HCT116 (cell line): ENCODE data around the gene ERCC6. TPM values are rescaled to one million over a fixed set of nuclear protein-coding genes. Genes with fewer than 3 reads are reported as not detected.

ENCODE experiments used
- ATAC-seq: fragments of 200-7000 bp; cut with Tn5 transposase; 2 replicates; pipeline ENCODE4 v1.9.1; 2020; ENCODE audit warnings: mild to moderate bottlenecking, moderate library complexity
- BruUV-seq: library from RNA; stranded (reverse); fragments of 400-500 nt; replicated peaks from 2 replicates; lab custom pipeline; 2021; lab: Mats Ljungman, UMichigan
- CTCF ChIA-PET: fragments of 300-600 bp; sonication (Branson Sonifier 250); formaldehyde crosslinking; loops from one replicate; lab custom pipeline; 2021; ENCODE audit warnings: antibody characterized with exemption; lab: Charles Lee
- POLR2A ChIA-PET: fragments of 300-600, 350-600 bp; sonication (Branson Sonifier 250); formaldehyde crosslinking; loops from one replicate; lab custom pipeline; 2021; ENCODE audit warnings: antibody characterized with exemption; lab: Charles Lee
- RAD21 ChIA-PET, 2 experiments: fragments of 300-600 bp; sonication (Branson Sonifier 250); formaldehyde crosslinking; loops; one replicate each; lab custom pipeline; 2023; ENCODE audit warnings: low total read pairs in 2 of 2; ENCODE audit not compliant: uncharacterized antibody in 2 of 2, unreplicated experiment in 2 of 2, low non-redundant PET in 1 of 2; lab: Charles Lee
- DNase-seq: peaks from one replicate; pipeline ENCODE4 v3.0.0-alpha.2; 2010; ENCODE audit warnings: low read depth, low spot score
- H2AFZ ChIP-seq: fragments of 200-600 bp; shearing (Covaris generic), sonication (generic); 2 replicates; pipeline ENCODE4 v1.6.1; 2017; ENCODE audit warnings: low read depth, mixed run types, mixed read lengths, antibody characterized with exemption, low read length; ENCODE audit not compliant: poor library complexity, severe bottlenecking
- H3K27ac ChIP-seq: 2 replicates; pipeline ENCODE4 v1.5.1; 2012; ENCODE audit warnings: low read depth, low read length
- H3K27me3 ChIP-seq: fragments of 200-600 bp; sonication (generic); 2 replicates; pipeline ENCODE4 v1.6.1; 2016; ENCODE audit warnings: mixed run types, low read length, mixed read lengths; ENCODE audit not compliant: insufficient read depth
- H3K36me3 ChIP-seq, 2 experiments: fragments of 200-500 bp in 1 of 2; fragments of 200-600 bp in 1 of 2; sonication (Bioruptor generic) in 1 of 2; sonication (generic) in 1 of 2; 2 replicates each; pipeline versions ENCODE4 v1.5.1 to v1.6.1; 2014 to 2016; ENCODE audit warnings: low read length in 2 of 2, inconsistent platforms in 1 of 2, mixed read lengths in 1 of 2, mixed run types in 1 of 2; ENCODE audit not compliant: insufficient read depth in 2 of 2, control insufficient read depth in 1 of 2
- H3K4me1 ChIP-seq, 2 experiments: fragments of 200-600 bp in 1 of 2; sonication (generic) in 1 of 2; 2 replicates each; pipeline versions ENCODE4 v1.5.1 to v1.6.1; 2012 to 2017; ENCODE audit warnings: low read length in 2 of 2, inconsistent platforms in 1 of 2, mild to moderate bottlenecking in 1 of 2, mixed read lengths in 1 of 2, mixed run types in 1 of 2, moderate library complexity in 1 of 2; ENCODE audit not compliant: insufficient read depth in 2 of 2, control insufficient read depth in 1 of 2
- H3K4me2 ChIP-seq: fragments of 200-600 bp; sonication (generic); 2 replicates; pipeline ENCODE4 v1.6.1; 2017; ENCODE audit warnings: mixed run types, low read length, mixed read lengths
- H3K4me3 ChIP-seq, 2 experiments: fragments of 200-600 bp in 1 of 2; sonication (generic) in 1 of 2; replicated peaks in 1 of 2; 2 replicates each; pipeline ENCODE4 v1.5.1; 2011 to 2016; ENCODE audit warnings: low read length in 2 of 2, control low read depth in 1 of 2, low read depth in 1 of 2, mild to moderate bottlenecking in 1 of 2, mixed read lengths in 1 of 2, mixed run types in 1 of 2
- H3K79me2 ChIP-seq: fragments of 200-600 bp; sonication (generic); 2 replicates; pipeline ENCODE4 v1.6.1; 2017; ENCODE audit warnings: mild to moderate bottlenecking, mixed run types, low read length, moderate library complexity, mixed read lengths; ENCODE audit not compliant: insufficient read depth
- H3K9ac ChIP-seq: fragments of 200-600 bp; sonication (generic); 2 replicates; pipeline ENCODE4 v1.6.1; 2016; ENCODE audit warnings: low read length, mixed read lengths
- H3K9me2 ChIP-seq: fragments of 200-600 bp; sonication (generic), shearing (Covaris generic); 2 replicates; pipeline ENCODE4 v1.6.1; 2017; ENCODE audit warnings: mixed run types, mild to moderate bottlenecking, moderate library complexity; ENCODE audit not compliant: insufficient read depth
- H3K9me3 ChIP-seq, 2 experiments: fragments of 200-500 bp in 1 of 2; fragments of 200-600 bp in 1 of 2; sonication (Bioruptor generic) in 1 of 2; sonication (generic) in 1 of 2; 2 replicates each; pipeline ENCODE4 v1.6.1; 2014 to 2017; ENCODE audit warnings: low read length in 2 of 2, mixed read lengths in 2 of 2, inconsistent platforms in 1 of 2, low read depth in 1 of 2, mild to moderate bottlenecking in 1 of 2, mixed run types in 1 of 2, moderate library complexity in 1 of 2; ENCODE audit not compliant: control insufficient read depth in 1 of 2, insufficient read depth in 1 of 2
- H4K20me1 ChIP-seq: fragments of 200-600 bp; sonication (generic), shearing (Covaris generic); 2 replicates; pipeline ENCODE4 v1.6.1; 2017; ENCODE audit warnings: mixed run types, mild to moderate bottlenecking, moderate library complexity; ENCODE audit not compliant: insufficient read depth
- CEBPB ChIP-seq: IDR thresholded peaks from 2 replicates; pipeline ENCODE4 v1.6.1; 2012; ENCODE audit warnings: low read depth
- CTCF ChIP-seq, 3 experiments: fragments of 200-600 bp in 1 of 3; sonication (generic) in 1 of 3; IDR thresholded peaks in 2 of 3; conservative IDR thresholded peaks in 1 of 3; 2 replicates each; pipeline ENCODE4 v1.5.1; 2012 to 2017; ENCODE audit warnings: low read depth in 2 of 3, low read length in 2 of 3, antibody characterized with exemption in 1 of 3, borderline replicate concordance in 1 of 3, control low read depth in 1 of 3, mild to moderate bottlenecking in 1 of 3, mixed read lengths in 1 of 3, mixed run types in 1 of 3, moderate library complexity in 1 of 3; ENCODE audit not compliant: insufficient read depth in 1 of 3
- ELF1 ChIP-seq: IDR thresholded peaks from 2 replicates; pipeline ENCODE4 v1.6.1; 2012; ENCODE audit warnings: low read depth, borderline replicate concordance
- FOSL1 ChIP-seq: IDR thresholded peaks from 2 replicates; pipeline ENCODE4 v1.6.1; 2012; ENCODE audit warnings: low read depth
- MAX ChIP-seq: IDR thresholded peaks from 2 replicates; pipeline ENCODE4 v1.6.1; 2012
- RAD21 ChIP-seq: IDR thresholded peaks from 2 replicates; pipeline ENCODE4 v1.6.1; 2012; ENCODE audit warnings: low read depth, mild to moderate bottlenecking
- ZBTB33 ChIP-seq: IDR thresholded peaks from 2 replicates; pipeline ENCODE4 v1.6.1; 2011; ENCODE audit warnings: mild to moderate bottlenecking, low read length, moderate library complexity; ENCODE audit not compliant: insufficient replicate concordance; ENCODE audit errors: extremely low read depth
- ZNF274 ChIP-seq: fragments of 200-500 bp; sonication (Bioruptor generic); IDR thresholded peaks from 2 replicates; pipeline ENCODE4 v1.6.1; 2014; ENCODE audit warnings: mild to moderate bottlenecking, low read depth, low read length, inconsistent platforms
- intact Hi-C: fragments of 100-400 bp; cut with micrococcal nuclease; formaldehyde crosslinking; loops from 2 replicates; pipeline ENCODE4 v1.10.0; 2022
- total RNA-seq: library from RNA; stranded (reverse); gene quantifications from one replicate; pipeline ENCODE4 v1.2.1, GENCODE V29; 2021; ENCODE audit not compliant: unreplicated experiment
- TF ChIP-seq, protein P1 (sequence below): IDR thresholded peaks from 2 replicates; pipeline ENCODE4 v1.6.1; 2012; ENCODE audit warnings: low read depth

Gene ERCC6
- total RNA-seq, 1 experiment from 2014 or later: 16.4 TPM

- Histone ChIP-seq H3K9me3 (no peaks in the 10 kb centered on the region), H3K4me3 (no peak overlapping the region), H3K4me1 (no peaks in the 10 kb centered on the region), H3K27ac (no peak overlapping the region), H2AFZ (no peak overlapping the region), H3K79me2 (0 out of 2 replicates have a peak, but pooled peaks cover 5% of the 10 kb centered on the region), H4K20me1 (no peaks in the 10 kb centered on the region), H3K27me3 (no peaks in the 10 kb centered on the region), H3K36me3 (peaks cover 7% of the 10 kb centered on the region in 2 experiments; a peak in 3 of 4 replicates), H3K4me2 (no peak overlapping the region), H3K9ac (no peak overlapping the region), H3K9me2 (no peaks in the 10 kb centered on the region)
- intact Hi-C loops: loop anchor here (1.0 to 10.0 kb wide), 2 partner anchors 112 to 964 kb away; no protein-coding TSS in a partner anchor
- peak; percentile 87 for ATAC-seq
- ChIA-PET POLR2A (no interaction called here), CTCF (interaction anchor here (0.6 to 3.1 kb wide), 11 partner anchors 8 to 863 kb away, joined by 3 to 46 read pairs (median 4); partner anchors contain the start of gene ERCC6), RAD21 (interaction anchor here (1.1 kb wide), 2 partner anchors 111 kb away, joined by 6 to 9 read pairs; no protein-coding TSS in a partner anchor)
- no TSS peak for BruUV-seq
- peak; percentile 32 for DNase-seq
- TF ChIP-seq RAD21 (peak; percentile 72), CTCF (IDR thresholded peaks at IDR 0.05 in 2 of 3, conservative IDR thresholded peaks at IDR 0.05 in 1 of 3; ENCODE audit: borderline replicate concordance in 1 of 3, insufficient read depth in 1 of 3, low read depth in 2 of 3, low read length in 2 of 3) (peak; percentile 61 to 73 (median 68)), ELF1 (no peak), CEBPB (no peak), ZBTB33 (no peak), MAX (no peak), FOSL1 (no peak), ZNF274 (no peak)
- TF ChIP-seq, protein P1, sequence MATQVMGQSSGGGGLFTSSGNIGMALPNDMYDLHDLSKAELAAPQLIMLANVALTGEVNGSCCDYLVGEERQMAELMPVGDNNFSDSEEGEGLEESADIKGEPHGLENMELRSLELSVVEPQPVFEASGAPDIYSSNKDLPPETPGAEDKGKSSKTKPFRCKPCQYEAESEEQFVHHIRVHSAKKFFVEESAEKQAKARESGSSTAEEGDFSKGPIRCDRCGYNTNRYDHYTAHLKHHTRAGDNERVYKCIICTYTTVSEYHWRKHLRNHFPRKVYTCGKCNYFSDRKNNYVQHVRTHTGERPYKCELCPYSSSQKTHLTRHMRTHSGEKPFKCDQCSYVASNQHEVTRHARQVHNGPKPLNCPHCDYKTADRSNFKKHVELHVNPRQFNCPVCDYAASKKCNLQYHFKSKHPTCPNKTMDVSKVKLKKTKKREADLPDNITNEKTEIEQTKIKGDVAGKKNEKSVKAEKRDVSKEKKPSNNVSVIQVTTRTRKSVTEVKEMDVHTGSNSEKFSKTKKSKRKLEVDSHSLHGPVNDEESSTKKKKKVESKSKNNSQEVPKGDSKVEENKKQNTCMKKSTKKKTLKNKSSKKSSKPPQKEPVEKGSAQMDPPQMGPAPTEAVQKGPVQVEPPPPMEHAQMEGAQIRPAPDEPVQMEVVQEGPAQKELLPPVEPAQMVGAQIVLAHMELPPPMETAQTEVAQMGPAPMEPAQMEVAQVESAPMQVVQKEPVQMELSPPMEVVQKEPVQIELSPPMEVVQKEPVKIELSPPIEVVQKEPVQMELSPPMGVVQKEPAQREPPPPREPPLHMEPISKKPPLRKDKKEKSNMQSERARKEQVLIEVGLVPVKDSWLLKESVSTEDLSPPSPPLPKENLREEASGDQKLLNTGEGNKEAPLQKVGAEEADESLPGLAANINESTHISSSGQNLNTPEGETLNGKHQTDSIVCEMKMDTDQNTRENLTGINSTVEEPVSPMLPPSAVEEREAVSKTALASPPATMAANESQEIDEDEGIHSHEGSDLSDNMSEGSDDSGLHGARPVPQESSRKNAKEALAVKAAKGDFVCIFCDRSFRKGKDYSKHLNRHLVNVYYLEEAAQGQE: no peak
Measured at GRCh38 chr10:49518982-49519578, 19.8 kb downstream of the ERCC6 start.
